ENCODE measurements around the gene STARD7.
"Not testable (repeated sequence)": the region's sequence is repeated elsewhere in the genome, so short reads cannot be mapped to it uniquely, and the experiment has no call there.

Gene STARD7

DNA sequence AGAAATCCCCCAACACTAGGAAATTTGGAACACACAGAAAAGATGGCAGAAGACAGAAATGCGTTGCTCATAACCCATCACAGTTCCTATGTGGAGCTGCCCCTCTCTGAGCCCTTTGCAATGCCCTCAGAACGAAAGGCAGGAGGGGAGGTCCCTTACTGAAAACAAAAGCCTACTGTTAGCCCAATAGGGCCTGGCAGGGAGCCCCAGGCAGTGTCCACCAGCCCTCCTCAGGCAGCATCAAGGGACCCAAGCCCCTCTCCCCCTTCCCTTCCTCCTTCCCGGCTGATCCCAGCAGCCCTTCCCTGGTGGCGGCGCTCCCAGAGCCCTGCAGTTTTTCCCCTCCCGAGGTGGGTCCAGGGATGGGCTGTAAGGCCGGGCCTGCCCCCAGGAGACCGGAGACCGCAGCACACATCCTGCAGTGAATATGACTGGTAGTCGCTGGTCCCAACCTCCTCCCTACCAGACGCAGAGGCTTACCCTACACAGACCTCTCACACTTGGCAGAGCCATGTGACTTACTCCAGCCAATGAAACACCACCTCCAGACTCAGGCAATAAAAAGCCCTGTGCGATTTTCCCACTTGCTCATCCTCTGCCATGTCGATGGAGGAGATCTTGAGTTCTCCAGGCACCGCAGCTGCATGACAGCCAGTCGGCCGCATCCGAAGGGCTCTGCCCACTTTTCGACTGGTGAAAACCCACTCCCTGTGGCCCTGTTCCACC, 44.0 kb downstream of the STARD7 start:
- TF ChIP-seq, protein P1, sequence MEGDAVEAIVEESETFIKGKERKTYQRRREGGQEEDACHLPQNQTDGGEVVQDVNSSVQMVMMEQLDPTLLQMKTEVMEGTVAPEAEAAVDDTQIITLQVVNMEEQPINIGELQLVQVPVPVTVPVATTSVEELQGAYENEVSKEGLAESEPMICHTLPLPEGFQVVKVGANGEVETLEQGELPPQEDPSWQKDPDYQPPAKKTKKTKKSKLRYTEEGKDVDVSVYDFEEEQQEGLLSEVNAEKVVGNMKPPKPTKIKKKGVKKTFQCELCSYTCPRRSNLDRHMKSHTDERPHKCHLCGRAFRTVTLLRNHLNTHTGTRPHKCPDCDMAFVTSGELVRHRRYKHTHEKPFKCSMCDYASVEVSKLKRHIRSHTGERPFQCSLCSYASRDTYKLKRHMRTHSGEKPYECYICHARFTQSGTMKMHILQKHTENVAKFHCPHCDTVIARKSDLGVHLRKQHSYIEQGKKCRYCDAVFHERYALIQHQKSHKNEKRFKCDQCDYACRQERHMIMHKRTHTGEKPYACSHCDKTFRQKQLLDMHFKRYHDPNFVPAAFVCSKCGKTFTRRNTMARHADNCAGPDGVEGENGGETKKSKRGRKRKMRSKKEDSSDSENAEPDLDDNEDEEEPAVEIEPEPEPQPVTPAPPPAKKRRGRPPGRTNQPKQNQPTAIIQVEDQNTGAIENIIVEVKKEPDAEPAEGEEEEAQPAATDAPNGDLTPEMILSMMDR (IDR thresholded peaks at IDR 0.05; ENCODE audit: low read length, missing control alignments) = no peak
- DNase-seq (ENCODE audit: low read depth) = no peak
- H3K4me3 ChIP-seq (replicated peaks; ENCODE audit: low read depth, low read length) = no peak overlapping the region

DNA sequence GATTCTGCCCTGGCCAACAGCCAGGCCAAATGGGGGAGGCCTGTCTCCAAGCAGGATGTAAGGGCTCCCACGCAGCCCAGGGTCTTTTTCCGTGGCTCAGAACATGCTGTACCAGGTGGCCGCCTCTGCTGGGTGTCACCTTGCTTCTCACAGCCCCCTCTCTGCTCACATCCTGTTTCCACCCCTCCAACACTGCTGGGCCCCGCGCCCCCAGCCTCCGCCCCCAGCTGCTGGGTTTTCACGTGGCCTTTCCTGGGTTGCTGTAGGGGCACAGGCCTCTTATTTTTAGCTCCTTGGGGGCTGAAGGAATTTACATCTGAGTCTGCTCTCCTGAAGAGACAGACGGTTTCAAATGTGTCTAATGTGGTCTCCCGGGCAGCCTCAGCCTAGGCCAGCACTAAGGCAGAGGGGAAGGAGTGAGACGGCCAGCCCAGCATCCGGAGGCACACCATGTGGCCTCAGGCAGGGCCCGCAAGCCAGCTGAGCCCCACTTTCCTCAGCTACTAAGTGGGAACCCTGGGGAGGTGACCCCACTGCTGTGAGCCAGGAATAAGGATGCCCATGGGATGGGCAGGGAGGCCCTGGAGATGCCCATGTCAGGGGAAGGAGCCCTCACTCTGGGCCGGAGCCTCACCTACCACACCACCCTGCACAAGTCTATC, 44.7 kb downstream of the STARD7 start:
- TF ChIP-seq, protein P1 (IDR thresholded peaks at IDR 0.05; ENCODE audit: low read length, missing control alignments) = no peak
- no peak overlapping the region for H3K4me3 ChIP-seq (replicated peaks; ENCODE audit: low read depth, low read length)
- DNase-seq (ENCODE audit: low read depth) = peak; percentile 18

DNA sequence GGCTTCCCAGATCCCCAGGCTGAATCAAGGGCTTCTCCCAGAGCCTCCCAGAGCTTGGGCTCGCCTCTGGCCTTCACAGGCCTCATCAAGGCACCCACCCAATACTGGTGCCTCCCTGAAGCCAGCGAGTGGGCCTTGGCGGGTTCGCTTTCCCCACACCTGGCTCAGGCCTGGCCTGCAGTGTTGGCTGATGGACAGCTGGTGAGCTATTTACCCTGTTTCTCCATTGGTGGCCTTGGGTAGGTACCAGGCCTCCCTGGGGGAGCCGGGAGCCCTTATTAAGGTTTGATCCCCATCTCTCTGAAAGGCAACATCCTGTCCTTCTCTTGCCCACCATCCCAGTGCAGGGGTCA, 45.2 kb downstream of the STARD7 start:
- DNase-seq (ENCODE audit: low read depth) = no peak
- TF ChIP-seq, protein P1 (IDR thresholded peaks at IDR 0.05; ENCODE audit: low read length, missing control alignments) = no peak
- H3K4me3 ChIP-seq (replicated peaks; ENCODE audit: low read depth, low read length) = no peak overlapping the region

DNA sequence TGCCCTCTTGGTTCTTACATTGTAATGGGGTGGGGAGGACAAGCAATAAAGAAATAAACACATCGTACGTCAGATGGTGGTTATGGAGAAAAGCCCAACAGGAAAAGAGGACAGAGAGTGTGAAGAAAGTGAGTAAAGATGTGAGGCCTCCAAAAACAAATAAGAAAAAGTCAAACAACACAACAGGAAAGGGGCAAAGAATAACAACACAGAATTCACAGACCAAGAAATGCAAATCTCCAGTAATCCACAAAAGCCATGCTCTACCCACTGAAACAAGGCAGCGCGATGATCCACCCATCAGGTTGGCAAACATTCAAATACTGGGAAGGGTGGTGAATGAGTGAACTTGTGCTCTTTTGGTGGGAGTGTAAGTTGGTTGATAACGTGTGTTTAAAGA, 46.7 kb downstream of the STARD7 start:
- H3K4me3 ChIP-seq (replicated peaks; ENCODE audit: low read depth, low read length) = no peak overlapping the region
- DNase-seq (ENCODE audit: low read depth) = peak; percentile 20
- TF ChIP-seq, protein P1 (IDR thresholded peaks at IDR 0.05; ENCODE audit: low read length, missing control alignments) = no peak

DNA sequence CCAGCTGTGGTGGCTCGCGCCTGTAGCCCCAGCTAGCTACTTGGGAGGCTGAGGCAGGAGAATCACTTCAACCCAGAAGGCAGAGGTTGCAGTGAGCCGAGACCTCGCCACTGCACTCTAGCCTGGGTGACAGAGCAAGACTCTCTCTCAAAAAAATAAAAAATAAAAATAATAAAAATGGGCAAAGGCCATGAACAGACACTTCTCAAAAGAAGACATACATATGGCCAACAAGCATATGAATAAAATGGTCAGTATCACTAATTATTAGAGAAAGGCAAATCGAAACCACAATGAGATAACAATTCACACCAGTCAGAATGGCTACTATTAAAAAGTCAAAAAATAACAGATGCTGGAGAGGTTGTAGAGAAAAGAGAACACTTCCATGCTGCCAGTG, 48.3 kb downstream of the STARD7 start:
- DNase-seq (ENCODE audit: low read depth); H3K4me3 ChIP-seq (replicated peaks; ENCODE audit: low read depth, low read length): not testable (repeated sequence)

DNA sequence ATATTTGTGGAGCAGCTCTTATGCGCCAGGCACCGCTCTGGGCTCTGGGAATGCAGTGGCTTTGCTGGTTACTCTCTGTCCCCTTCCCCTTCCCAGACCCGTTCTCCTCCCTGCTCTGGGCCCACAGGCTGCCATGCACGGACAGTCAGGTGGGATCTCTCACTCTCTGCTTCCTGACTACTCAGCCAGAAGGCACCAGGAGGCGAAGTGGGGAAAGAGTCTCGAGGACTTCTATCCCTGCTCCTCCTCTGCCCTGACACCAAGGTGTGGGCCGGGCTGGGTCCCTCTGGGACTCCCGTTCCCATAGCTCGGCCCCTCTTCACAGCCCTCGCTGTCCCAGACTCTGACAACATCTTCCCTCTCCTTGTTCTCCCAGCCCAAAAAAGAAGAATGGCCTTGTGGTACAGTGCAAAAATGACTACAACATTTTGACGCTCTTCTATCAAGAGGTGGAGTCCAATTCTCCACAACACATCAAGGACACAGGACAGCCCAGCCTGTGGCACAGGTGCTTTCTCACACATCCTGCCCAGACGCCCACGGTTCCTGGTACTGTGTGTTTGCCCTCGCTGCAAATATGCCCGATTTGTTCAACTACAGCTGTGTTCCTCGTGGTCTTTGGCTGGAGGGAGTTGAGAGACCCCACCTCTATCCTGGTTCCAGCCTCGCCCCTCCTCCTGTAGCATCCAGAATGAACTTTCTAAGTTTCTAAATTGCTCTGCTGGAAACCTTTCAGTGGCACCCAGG, 49.4 kb downstream of the STARD7 start:
- TF ChIP-seq, protein P1 (IDR thresholded peaks at IDR 0.05; ENCODE audit: low read length, missing control alignments) = no peak
- no peak overlapping the region for H3K4me3 ChIP-seq (replicated peaks; ENCODE audit: low read depth, low read length)
- DNase-seq (ENCODE audit: low read depth) = no peak

DNA sequence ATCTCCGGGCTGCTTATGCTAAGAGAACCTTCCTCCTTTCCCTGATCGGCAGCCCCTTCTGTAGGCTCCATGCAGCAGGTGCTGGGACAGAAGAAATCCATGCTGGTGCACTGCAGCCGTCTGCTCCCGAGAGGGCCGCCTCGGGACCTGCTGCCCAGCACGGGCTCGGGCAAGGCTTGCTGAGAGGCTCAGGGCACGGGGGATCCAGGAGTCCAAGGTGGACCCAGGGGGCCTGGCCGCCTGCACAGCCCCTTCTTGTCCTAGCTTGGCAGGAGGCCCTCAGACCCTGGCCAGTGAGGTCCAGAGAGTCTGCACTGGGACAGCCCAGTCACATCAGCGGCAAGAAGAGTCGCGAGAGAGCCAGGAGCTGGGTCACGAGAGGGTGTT, 50.1 kb downstream of the STARD7 start:
- TF ChIP-seq, protein P1 (IDR thresholded peaks at IDR 0.05; ENCODE audit: low read length, missing control alignments) = no peak

More for the DNA sequence above, 50.1 kb downstream of the STARD7 start:
- H3K4me3 ChIP-seq (replicated peaks; ENCODE audit: low read depth, low read length) = no peak overlapping the region
- DNase-seq (ENCODE audit: low read depth) = no peak
